HG03045 (cell line): ENCODE measurements around the gene HMGB1.
A peak's percentile ranks its signal among the peaks of the same experiment; 100 is the strongest.

Source experiments
- ATAC-seq: cut with Tn5 transposase; IDR thresholded peaks from one replicate; pipeline ENCODE4 v1.9.1; 2021; ENCODE audit warnings: mild to moderate bottlenecking, moderate library complexity; ENCODE audit not compliant: unreplicated experiment

HMGB1 gene

GRCh38 chr13:30465593-30466357, at the start of gene HMGB1:
Gene HMGB1 (minus strand): TSS chr13:30465936. CDS start chr13:30463680, 2,256 bp downstream.
- ATAC-seq: peak; percentile 89

DNA sequence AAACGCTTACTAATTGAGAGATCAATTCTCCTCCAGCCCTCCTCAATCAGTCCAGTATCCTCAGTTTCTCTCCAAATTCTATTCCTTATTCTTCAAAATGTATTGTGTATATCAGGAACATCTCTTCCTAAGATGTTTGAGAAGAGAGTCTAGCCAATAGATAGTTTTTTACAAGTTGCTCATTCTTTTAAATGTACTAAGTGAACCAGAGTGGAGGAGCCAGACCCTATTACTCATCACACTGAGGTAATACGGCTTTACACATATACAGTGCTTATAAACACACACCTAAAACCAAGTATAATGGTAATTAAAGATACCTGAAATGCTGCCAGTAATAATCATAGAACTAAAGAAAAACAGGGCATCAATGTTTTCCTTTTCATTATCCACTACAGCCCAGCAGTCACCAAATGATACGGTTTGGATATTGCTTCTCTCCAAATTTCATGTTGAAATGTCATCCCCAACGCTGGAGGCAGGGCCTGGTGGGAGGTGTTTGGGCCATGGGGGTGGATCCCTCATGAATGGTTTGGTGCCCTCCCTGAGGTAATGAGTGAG, 45.2 kb upstream of the HMGB1 start:
- ATAC-seq: no peak

DNA sequence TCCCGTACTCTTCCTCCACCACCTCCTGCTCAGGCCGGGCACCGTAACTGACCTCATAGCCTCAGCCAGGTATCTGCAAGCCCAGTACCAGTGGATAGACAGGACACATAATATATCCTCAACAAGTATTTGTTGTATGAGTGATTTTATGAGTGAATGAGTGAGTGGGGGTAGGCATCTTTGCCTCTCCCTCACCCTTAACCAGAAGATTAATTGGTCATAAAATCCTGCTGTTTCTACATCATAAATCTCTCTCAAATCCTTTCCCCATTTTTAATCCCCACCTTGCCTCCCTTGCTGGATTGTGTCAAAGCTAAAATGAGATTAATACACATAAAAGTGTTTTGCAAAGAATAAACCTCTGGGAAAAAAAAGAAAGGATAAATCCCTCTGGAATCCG, 44.4 kb upstream of the HMGB1 start:
- ATAC-seq: no peak

GRCh38 chr13:30509254-30510050, 43.7 kb upstream of the HMGB1 start:
- no peak for ATAC-seq

GRCh38 chr13:30504081-30504480, 38.3 kb upstream of the HMGB1 start:
- ATAC-seq: peak; percentile 72

DNA sequence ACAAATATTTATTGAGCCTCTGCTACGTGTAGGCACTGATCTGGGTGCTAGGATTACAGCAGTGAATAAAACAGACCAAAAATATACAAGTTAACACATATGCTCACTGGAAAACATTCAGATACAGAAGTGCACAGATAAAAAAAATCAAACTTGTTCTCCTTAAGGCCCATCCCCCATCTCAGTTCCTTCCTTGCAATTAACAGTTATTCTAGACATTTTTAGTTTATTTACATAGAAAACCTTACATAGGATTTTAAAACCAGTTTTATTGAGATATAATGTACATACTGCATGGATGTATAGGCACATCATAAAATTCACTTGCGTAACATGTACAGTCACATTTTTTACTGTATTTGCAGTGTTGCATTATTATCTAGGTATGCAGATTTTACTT, 36.5 kb upstream of the HMGB1 start:
- ATAC-seq: no peak

- no peak for ATAC-seq
Observed at GRCh38 chr13:30499338-30499737, 33.6 kb upstream of the HMGB1 start.

DNA sequence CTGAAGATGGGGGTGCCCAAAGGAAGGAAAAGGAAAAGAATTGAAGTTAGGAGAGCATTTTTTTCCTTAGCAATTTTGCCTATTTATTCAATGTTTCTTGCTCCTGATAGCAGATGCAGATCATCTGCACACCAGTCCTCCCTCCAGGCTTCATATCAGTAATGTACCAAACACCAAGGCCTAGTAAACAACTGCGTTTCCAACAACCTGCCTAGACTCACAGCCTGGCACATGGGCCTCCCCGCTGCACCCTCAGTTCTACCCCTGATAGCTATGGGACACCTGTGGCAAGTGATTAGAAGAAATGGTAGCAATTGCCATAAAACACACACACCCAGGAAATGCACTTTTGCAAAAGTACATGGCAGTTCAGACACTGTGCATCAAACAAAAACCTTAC, 30.4 kb upstream of the HMGB1 start:
- no peak for ATAC-seq

GRCh38 chr13:30495746-30496145, 30.0 kb upstream of the HMGB1 start:
- no peak for ATAC-seq

DNA sequence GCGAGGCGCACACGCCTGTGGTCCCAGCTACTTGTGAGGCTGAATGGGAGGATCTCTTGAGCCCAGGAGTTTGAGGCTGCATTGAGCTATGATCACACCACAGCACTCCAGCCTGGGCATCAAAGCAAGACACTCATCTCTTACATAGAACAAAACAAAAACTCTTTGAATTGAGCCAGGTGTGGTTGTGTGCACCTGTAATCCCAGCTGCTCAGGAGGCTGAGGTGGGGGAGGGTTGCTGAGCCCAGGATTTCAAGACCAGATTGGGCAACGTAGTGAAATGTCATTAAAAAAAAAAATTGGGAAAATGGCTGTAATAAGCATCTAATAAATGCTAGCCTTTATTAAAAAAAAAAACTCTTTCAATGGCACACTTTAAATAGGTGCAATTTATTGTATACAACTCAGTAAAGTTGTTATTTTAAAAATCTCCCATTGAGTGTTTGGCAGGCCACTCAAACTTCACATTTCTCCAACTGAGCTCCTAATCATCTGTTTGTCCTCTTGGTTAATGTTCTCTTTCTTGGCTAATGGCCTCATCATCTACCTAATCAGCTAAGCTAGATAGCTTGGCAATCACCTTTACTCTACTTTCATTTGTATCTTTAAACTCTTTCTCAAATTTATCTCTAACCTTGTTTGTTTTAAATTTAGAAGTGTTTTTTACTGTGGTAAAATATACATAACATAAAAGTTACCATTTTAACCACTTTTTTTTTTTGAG, 28.1 kb upstream of the HMGB1 start:
- no peak for ATAC-seq

DNA sequence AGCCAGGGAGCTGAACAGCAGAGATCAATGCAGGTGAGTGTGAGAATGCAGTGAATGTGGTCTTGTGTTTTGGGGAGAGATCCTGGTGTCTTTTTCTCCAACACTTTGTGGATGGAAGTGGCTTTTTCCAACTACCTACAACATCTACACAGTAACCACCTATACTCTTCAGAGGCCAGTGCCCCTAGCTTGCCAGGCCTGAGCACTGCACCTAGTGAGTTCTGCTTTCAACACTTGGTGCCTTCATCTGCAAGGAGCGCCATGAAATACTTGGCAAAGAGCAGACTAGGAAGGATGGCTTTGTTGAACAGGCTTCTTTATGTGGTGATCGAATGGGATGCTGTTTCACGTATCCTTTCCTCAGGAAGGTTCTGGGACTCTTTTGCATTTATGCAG, 21.3 kb upstream of the HMGB1 start:
- ATAC-seq: no peak

DNA sequence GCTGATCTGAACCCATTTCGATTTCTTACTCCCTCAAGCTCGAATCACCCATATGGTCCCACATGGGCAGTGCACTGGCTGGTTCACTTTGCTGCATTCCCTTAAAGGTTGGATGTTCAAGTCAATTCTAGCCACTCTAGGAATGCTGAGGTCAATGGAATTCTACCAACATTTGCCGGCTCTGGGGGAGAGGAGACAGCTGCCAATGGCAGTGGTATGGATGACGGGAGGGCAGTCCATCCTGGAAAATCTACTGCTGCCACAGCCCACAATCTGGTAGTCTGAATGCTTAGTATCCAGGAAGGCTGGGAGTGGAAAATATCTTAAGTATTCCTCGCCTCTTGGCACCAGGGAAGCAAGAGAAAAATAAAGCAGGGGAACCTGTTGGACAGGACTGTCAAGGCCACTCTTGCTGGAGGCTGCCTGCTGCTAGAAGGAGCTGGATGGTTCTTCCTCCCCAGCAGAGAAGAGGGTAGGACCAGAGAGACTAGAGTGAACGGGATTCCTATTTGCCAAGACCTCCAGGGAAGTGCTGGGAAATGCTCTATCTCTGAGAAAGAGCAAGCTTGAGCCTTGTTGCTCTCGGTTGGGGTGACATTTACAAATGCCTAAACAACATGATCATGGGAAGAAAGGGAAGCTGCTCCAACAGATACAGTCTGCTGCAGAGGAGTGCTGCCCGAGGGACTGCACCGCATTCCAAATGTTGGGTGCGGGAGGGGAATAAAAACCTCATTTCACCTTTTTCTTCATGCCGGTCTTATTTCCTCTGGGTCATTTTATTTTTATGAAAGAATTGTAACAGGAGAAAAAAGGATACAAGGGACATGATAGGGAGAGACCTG, 20.7 kb upstream of the HMGB1 start:
- no peak for ATAC-seq

- ATAC-seq: no peak
Observed at GRCh38 chr13:30481241-30481760, 15.6 kb upstream of the HMGB1 start.

DNA sequence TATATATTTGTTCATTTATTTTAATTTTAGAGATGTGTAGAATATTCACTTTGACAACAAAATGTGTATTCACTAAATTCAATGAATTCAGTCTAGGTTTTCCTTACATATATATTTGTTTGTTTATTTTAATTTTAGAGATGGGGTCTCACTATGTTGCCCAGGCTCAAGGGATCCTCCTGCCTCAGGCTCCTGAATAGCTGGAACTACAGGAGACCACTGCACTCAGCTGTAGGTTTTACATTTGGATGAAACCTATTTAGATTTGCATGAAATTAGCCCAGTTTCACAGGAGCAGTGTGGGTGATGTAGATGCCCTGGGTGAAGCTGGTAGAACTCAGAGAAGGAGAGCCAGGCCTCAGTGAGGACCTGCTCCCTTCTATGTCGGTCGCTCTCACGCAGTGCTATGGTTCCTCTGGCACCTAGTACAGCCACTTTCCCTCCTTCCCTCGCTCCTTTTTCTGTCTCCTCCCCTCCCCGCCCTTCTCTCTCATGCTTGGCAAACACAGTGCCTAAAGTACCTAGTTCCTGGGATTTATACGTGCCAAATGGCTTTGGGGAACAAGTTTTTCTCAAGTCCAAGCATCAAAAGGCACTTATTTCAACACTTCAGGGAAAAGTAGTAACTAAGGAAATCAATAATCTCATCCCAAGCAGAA, 14.7 kb upstream of the HMGB1 start:
- ATAC-seq: no peak

- ATAC-seq: no peak
Observed at GRCh38 chr13:30479883-30480219, 14.1 kb upstream of the HMGB1 start.

DNA sequence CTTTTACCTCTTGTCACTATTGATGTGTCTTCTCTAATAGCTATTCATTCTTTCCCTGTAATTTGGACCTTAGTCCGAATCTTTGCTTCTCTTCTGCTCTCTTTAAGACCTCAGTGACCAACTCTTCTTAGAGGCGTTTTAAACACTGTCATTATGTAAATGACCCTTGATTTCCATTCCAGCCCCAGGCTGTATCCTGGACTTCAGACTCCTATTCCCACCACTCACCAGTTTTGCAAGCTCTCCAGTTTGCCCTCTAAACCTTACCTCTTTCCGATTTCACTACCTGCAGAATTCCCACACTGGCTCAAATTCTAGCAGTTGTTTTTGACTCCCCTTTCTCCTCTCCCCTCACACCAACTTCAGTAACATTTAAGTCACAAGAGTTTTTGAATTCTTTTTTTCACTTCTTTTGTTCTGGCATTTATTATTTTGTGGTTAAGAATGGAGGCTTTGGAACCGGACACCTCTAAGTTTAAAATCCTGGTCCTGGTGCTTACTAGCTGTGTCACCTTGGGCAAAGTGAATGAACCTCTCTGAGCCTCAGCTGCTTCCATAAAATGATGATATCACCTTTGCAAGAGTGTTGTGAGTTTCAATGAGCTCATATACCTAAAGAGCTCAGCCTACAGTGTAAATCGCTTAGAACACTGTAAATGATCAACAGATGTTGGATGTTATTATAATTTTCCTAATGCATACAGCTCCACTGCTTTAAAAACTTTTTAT, 13.6 kb upstream of the HMGB1 start:
- ATAC-seq: no peak

- ATAC-seq: peak; percentile 77
Observed at GRCh38 chr13:30477346-30478195, 11.8 kb upstream of the HMGB1 start.

DNA sequence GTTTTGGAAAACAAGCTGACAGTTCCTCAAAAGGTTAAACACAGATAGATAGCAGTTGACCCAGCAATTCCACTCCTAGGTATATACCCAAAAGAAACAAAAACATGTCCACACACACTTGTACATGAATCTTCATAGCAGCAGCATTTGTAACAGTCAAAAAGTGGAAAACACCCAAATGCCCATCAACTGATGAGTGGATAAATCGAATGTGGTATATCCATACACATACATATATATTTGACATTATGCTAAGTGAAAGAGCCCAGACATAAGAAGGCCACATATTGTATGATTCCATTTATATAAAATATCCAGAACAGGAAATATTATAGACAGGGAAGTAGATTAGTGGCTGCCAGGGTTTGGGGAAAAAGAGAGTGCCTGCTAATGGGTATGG, 7.9 kb upstream of the HMGB1 start:
- ATAC-seq: no peak
